GM15510 (cell line): ENCODE data around the gene WDR43.

Experiments
- POLR2A ChIP-seq: IDR thresholded peaks from 3 replicates; pipeline ENCODE4 v1.6.1; 2011; ENCODE audit warnings: borderline replicate concordance; ENCODE audit not compliant: insufficient read length; ENCODE audit errors: extremely low read depth

The WDR43 gene

GRCh38 chr2:28948160-28948559 is 53.7 kb downstream of the WDR43 start:
- no peak for TF ChIP-seq POLR2A

DNA sequence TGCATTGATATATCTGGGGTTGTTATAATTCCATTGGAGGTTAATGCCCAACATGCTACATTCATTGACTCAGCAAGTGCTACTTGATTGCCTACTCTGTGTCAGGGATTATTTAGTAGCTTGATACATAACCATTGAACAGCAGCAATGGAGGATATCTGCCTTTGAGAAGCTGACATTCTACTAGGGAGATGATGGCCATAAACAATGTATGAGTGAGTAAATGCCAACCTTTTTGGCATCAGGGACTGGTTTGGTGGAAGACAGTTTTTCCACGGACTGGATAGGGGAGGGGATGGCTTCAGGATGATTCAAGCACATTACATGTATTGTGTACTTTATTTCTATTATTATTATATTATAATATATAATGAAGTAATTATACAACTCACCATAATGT is 54.7 kb downstream of the WDR43 start:
- no peak for TF ChIP-seq POLR2A

GRCh38 chr2:28949617-28950305 is 55.3 kb downstream of the WDR43 start:
- no peak for TF ChIP-seq POLR2A

- TF ChIP-seq POLR2A, result no peak
Observed at GRCh38 chr2:28950941-28951630, 56.6 kb downstream of the WDR43 start.

DNA sequence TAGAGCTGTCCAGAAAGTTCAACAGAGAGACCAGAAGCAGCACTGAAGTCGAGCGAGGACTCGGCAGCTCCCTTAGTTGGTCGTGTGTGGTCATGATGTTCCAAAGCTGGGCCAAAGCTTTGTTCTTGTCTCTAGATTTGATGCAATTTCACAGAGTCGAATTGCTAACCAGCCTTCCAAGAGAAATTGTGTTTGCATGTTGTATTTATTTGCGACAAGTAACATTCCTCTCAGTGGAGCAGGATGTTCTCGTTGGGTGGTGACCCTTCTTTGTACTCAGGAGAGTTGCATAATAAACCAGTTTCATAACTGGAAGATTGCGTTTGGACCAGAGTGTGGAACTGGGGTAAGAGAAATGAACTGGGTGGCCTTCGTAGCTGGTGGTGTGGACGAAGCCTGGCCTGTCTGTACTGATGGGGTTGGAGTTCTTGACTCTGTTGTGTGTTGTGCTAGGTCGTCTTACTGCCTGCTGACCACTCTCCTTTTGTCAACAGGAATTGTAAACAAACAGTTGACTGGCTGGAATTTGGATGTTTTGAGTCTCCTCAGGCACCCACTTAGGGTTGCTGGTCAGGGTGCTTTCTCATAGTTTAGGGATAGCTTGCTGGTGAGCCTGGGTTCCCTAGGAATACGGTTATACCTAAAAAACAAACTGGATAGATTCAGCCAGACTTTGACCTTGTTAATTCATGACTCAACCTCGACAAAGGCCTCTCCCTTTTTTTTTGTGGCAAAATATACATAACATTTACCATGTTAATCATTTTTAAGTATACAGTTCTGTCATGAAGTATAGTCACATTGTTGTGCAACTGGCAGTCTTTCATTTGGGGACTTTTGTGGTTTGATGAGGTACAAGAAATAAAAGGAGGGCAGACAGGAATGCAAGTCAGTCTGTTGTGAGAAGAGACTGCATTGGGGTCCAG is 57.7 kb downstream of the WDR43 start:
- TF ChIP-seq POLR2A, result no peak

DNA sequence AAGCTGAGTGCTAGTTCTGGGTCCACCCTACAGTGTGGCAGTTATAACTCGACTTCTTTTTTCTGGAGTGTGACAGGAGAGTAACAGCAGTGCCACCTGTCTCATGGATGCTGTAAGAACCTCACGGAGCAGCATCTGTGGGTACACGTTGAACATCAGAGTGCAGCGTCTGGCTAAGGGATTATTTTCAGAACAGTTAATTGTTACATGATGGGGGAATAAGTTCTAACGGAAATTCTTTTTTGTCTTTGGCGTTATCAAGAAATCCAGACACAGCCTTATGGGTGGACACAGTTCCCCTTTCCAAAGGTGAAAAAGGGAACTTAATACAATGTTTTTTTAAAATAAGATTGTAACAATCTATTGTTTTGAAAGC is 58.4 kb downstream of the WDR43 start:
- no peak for TF ChIP-seq POLR2A

DNA sequence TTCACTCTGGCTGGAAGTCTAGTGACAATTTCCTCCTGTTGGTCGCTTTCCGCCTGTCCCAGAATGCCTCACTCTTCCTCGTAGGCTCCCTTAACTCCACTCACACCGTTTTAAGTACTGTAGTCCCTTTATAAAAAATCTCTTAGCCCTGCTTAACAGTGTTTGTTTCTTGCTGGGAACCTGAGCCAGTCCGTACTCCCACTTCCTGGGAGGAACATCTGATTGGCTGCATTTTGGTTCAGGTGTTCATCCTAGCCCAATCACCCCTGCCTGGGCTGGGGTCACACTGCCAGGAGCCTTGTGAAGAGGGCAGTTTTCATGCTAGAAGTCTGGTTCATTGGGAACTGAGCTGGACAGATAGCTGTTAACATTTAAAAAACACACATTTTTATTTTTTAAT is 61.0 kb downstream of the WDR43 start:
- no peak for TF ChIP-seq POLR2A

- no peak for TF ChIP-seq POLR2A
Observed at GRCh38 chr2:28956415-28956826, 62.0 kb downstream of the WDR43 start.

- no peak for TF ChIP-seq POLR2A
Observed at GRCh38 chr2:28956890-28957289, 62.4 kb downstream of the WDR43 start.

DNA sequence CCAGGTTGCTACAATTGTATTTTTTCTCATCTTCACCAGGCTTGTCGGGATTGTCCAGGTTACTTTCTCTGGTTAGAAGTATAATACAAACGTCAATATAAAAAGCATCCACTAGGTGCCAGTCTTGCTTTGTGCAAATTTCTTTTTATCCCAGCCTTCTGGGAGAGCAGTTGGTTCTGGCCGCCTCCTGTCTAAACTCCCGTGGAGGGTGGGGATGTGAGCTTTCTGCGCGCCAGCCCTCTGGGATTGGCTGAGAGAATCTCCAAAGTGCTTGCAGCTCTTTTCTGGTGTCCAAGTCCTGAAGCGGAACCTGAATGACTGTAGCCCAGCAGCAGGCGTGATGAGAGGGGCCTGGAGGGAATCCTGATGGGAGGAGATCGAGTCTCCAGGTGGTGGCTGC is 64.2 kb downstream of the WDR43 start:
- TF ChIP-seq POLR2A, result no peak

DNA sequence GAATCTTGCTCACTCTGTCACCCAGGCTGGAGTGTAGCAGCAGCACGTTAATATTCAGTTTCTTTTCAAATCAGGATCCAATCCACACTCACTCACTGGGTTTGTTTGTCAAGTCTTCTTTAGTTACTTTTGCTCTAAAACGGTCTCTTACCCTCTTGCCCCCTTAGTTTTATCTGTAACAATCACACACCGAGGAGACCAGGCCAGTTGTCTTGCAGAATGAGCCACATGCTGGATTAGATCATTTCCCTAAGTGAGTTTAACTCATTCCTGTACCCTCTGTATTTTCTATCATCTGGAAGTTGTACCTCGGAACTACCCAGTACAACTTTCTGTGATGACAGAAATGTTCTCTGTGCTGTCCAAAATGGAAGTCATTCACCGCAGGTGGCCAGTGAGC is 65.9 kb downstream of the WDR43 start:
- TF ChIP-seq POLR2A, result no peak

DNA sequence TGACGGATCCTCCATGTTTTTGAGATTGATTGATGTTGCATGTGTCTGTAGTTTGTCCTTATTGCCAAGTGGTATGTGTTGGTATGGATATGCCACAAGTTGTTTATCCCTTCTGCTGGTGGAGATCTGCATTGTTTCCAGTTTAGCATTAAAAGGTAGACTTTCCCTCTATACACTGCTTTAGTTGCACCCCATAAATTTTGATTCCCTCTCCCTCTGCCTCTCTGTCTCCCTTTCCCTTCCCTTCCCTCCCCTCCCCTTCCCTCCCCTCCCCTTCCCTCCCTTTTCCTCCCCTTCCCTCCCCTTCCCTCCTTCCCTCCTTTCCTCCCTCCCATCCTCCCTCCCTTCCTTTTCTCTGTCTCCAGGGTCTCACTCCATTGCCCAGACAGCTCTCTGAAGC is 68.0 kb downstream of the WDR43 start:
- no peak for TF ChIP-seq POLR2A

DNA sequence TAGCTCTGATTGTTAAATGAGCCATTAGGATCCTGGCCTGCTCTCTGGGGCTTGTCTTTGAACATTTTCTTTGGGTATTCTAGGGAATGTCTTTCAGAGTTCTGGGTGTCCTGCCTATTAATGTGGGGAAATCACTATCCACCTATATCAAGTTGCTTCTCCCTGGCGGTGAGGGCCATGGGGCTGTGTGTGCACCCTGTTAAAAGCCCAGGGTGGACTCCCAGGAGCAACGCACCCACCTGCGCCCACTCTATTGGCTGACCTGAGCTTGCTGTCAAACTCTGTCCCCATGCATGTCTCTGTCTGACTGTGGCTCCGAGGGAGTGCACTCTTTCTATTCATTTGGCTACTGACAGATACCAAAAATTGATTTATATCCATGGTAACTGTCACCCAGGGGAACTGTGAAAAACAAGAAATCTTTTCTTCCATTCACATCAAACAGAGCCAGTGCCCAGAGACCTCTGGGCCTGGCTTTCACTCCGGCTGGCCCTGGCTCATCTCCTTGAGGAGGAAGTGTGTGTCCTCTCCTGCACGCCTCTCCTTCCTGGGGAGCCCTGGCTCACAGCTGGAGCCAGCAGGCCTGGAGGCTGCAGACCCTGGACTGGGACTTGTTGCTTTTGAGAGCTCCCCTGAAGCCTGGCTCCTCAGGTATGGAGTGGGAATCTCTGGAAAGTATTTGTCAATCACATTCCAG is 76.1 kb downstream of the WDR43 start:
- no peak for TF ChIP-seq POLR2A

DNA sequence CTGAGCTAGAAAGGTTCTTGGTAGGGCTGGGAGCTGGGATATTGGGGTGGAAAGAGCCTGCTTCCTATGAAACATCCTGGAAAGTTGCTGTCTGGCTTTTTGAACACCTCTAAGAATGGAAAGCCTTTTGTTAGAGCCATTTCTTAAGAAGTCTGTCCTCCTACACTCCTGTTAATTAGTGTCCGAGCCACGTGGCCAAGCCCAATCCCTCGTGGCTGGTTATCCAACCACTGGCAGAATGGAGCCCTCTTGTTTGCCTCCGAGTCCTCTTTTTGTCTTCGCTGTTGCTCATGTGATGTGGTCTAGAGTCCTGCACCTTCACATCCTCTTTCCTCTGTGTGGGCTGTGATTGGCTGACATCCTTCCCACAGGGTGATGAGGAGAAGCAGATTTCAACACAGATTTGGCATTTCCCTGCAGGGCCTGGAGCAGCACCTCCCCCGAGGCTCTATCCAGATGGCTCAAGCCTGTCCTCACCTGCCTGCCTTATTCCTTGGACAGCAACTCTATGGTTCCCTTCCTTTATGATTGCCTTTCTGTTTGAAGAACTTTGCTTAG is 78.4 kb downstream of the WDR43 start:
- TF ChIP-seq POLR2A, result no peak
